GM21529 (cell line): ENCODE data around the gene RFXANK.

Source experiments
- ATAC-seq: cut with Tn5 transposase; IDR thresholded peaks from one replicate; pipeline ENCODE4 v1.9.1; 2021; ENCODE audit not compliant: unreplicated experiment

RFXANK gene

DNA sequence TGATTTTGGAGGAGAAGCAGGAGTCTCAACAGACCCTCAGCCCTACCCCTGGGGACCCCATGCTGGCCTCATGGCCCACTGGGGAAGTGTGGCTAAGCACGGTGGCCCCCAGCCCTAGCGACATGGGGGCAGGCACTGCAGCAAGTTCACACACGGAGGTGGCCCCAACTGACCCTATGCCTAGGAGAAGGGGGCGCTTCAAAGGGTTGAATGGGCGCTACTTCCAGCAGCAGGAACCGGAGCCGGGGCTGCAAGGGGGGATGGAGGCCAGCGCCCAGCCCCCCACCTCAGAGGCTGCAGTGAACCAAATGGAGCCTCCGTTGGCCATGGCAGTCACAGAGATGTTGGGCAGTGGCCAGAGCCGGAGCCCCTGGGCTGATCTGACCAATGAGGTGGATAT is 34.6 kb downstream of the RFXANK start:
- ATAC-seq: no peak

DNA sequence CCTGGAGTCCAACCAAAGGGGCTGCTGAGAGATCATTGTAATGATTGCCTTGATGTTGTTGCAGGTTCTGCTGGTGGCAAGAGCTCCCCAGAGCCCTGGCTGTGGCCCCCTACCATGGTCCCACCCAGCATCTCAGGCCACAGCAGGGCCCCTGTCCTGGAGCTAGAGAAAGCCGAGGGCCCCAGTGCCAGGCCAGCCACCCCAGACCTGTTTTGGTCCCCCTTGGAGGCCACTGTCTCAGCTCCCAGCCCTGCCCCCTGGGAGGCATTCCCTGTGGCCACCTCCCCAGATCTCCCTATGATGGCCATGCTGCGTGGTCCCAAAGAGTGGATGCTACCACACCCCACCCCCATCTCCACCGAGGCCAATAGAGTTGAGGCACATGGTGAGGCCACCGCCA is 35.2 kb downstream of the RFXANK start:
- ATAC-seq: no peak

DNA sequence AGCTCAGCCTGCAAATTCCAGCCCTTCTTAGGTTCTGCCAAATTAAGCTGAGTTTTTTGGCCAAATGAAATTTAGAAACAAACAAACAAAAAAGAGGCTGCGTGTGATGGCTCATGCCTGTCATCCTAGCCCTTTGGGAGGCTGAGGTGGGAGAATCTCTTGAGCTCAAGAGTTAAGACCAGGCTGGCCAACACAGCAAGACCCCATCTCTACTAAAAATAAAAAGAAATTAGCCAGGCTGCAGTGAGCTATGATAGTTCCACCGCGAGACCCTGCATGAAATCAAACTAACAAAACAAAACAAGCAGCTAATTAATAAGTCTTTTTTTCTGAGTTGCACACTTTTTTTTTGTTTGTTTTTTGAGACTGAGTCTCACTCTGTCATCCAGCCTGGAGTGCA is 37.6 kb downstream of the RFXANK start:
- no peak for ATAC-seq

DNA sequence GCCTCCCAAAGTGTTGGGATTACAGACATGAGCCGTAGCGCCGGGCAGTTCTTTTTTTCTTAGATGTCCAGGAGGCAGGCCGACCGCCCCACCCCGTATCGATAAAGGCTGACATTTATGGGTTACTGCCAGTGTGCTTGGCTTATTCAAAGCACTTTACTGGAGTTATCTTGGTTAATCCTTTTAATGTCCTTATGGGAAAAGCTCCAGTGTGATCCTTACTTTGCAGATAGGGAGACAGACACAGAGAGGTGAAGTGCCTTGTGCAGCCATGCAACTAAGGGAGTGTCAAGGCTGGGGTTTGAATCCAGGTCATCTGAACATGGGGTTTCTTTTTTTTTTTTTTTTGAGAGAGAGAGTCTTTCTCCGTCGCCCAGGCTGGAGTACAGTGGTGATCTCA is 38.9 kb downstream of the RFXANK start:
- ATAC-seq: no peak

DNA sequence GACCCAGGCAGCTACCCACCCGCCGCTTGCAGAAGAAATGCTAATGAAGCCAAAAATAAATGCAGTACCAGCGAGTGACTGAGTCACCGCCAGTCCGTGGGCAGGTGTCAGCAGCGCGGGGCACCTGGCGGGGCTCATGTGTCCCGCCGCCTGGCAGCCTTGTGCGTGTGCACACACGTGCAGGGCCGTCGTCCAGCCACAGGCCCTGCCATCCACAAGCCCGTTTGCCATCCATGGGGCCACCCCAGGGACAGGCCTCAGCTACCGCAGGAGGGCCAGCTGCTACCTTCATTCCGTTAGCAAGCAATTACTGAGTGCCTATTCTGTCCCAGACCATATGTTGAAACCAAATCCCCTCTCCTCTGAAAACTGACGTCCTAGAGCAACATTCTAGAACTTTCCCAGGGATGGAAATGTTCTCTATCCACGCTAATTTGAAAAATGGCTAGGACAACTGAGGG is 40.2 kb downstream of the RFXANK start:
- no peak for ATAC-seq

DNA sequence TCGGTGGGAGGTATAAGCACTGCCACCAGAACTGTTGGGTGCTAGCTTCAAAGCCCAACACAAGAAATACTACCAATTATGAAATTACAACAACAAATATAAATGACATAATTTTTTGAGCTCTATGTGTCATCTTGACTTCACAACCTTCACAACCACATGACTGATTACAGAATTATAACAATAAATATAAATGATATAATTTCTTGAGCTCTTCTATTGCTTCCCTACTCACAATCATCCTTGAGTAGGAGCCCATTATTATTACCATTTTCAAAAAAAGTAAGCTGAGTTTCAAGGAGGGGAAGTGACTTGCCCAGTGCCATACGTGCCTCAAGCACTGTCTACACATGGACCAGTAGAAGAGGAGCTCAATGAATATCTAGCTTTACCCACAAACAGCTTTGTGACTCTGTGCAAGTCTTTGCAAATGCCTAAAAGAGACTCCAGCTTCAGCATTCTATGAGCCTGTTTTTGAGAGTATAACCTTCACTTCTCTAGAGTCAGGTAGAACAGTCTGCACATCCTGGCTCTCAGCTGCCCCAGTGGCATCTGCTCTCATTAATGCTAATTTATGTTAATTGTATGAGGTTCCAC is 42.3 kb downstream of the RFXANK start:
- no peak for ATAC-seq

DNA sequence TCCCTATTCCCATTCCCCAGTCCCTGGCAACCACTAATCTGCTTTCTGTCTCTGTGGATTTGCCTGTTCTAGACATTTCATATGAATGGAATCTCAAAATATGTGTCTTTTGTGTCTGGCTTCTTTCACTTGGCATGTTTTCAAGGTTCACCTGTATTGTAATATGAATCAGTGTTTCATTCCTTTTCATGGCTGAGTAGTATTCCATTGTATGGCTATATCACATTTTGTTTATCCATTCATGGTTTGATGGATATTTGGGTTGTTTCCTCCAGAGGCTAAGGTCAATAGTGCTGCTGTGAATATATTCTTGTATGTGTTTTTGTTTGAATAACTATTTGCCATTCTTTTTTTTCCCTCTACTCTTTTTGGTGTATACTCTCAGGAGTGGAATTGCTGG is 44.1 kb downstream of the RFXANK start:
- no peak for ATAC-seq

DNA sequence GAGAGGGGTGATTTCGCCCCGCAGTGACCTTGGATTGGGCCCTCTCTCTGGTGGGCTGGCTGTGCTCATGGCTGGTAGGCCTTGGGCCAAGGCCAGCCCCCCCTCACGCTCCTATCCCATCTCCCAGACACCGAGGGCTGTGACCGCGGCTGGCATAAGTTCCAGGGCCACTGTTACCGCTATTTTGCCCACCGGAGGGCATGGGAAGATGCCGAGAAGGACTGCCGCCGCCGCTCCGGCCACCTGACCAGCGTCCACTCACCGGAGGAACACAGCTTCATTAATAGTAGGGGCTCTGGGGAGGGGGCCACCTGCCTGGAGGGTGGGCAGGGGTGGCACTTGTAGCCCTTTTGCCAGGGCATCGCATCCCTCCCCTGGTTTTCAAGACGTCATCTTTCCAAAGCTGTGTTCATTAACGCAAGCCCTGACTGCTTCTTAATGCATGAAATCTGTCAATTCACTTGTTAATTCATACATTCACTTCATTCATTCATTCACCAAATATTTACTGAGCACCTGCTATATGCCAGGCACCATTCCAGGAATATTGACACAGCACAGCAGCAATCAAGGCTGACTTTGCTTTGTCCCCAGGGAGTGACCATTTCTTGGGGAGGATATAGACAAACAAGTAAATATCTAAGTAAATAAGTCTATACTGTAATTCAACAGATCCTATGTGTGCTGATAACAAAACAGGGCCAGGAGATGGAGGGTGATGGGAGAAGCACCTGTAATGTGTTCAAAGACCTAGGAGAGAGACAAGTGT is 46.3 kb downstream of the RFXANK start:
- ATAC-seq: no peak

DNA sequence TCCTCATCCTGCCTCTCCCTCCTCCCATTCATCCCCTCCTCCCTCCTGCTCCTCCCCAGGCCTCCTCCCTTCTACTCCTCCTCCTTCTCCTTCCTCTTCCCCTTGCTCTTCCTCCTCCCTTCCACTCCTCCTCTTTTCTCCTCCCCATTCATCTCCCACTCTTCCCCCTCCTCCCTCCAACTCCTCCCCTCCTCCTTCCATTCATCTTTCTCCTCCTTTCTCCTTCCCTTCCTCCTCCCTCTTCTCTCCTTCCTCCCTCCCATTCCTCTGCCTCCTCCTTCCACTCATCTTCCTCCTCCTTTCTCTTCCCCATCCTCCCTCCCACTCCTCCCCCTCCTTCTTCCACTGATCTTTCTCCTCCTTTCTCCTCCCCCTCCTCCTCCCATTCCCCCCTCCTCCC is 47.6 kb downstream of the RFXANK start:
- no peak for ATAC-seq

DNA sequence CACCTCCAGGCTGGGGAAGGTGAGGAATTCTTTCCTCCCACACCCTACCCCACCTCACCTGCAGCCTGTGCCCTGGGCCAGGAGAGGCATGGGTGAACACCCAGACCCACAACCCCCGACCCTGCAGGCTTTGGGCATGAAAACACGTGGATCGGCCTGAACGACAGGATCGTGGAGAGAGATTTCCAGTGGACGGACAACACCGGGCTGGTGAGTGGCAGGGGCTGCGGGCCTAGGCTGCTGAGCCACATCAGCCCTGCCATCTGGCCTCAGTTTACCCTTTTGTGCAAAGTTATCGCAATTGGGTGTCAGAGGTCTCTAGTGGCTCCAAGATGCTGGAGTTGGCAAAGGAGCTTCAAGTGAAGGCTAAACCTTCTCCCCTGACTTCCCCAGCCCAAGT is 48.4 kb downstream of the RFXANK start:
- no peak for ATAC-seq

DNA sequence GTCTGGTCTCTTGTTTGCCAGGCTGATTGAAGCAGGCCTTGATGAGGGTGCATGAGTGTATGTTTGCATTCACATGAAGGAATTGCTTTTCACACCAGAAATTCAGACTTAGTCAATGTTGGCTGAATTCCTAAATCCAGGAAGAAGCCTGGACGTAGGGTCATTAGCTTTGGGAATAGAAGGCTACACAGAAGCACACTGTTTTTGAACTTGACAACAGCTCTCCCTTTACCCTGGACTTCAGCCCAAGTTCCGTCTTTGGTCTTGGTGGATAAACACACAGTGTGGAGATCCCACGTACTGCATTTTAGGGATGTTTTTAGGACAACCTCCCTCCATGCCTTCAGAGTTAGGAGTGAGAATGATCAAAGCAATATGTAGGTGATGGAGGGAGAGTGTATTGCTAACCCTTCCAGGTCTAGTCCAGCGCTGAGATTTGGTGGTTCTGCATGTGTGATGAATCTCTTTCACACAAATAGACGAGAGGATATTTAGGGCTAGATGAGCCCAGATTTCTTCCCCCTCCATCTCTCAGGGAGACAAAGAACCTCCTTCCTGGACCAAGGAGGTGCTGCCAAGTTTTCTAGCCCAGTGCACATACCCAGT is 58.2 kb downstream of the RFXANK start:
- ATAC-seq: no peak
